SK-N-SH (cell line): Measurements from ENCODE around the gene PPP1R16B. TPM values are rescaled to one million over a fixed set of nuclear protein-coding genes. Genes with fewer than 3 reads are reported as not detected.

Source experiments
- CTCF ChIA-PET: fragments of 300-600, 350-600 bp; formaldehyde crosslinking; extraction: SDS; loops from one replicate; lab custom pipeline; 2021; lab: Yijun Ruan, JAX
- POLR2A ChIA-PET: fragments of 350-600 bp; sonication (Branson Sonifier 250); formaldehyde crosslinking; extraction: SDS; loops from one replicate; lab custom pipeline; 2020; ENCODE audit warnings: antibody characterized with exemption, inconsistent platforms; lab: Yijun Ruan, JAX
- DNase-seq: peaks from one replicate; pipeline ENCODE4 v3.0.0; 2012
- H2AFZ ChIP-seq: fragments of 200-600 bp; sonication (generic); 2 replicates; pipeline ENCODE4 v1.8.1; 2016; ENCODE audit warnings: antibody characterized with exemption, mild to moderate bottlenecking, low read depth
- H3F3A ChIP-seq: fragments of 200-600 bp; sonication (generic); replicated peaks from 2 replicates; pipeline ENCODE3; 2016; ENCODE audit warnings: antibody characterized with exemption, mild to moderate bottlenecking; ENCODE audit not compliant: insufficient read depth
- H3K27ac ChIP-seq, 2 experiments: fragments of 200-500 bp in 1 of 2; fragments of 200-600 bp in 1 of 2; sonication (Bioruptor generic) in 1 of 2; sonication (generic), shearing (Covaris generic) in 1 of 2; 2 replicates each; pipeline versions ENCODE4 v1.5.1 to v1.6.1; 2014 to 2016; ENCODE audit warnings: low read depth in 2 of 2, inconsistent platforms in 1 of 2, low read length in 1 of 2, mild to moderate bottlenecking in 1 of 2, mixed read lengths in 1 of 2
- H3K27me3 ChIP-seq: fragments of 200-600 bp; sonication (generic), shearing (Covaris generic); 2 replicates; pipeline ENCODE4 v1.6.1; 2016; ENCODE audit warnings: mixed run types; ENCODE audit not compliant: insufficient read depth
- H3K36me3 ChIP-seq, 2 experiments: fragments of 200-500 bp in 1 of 2; fragments of 200-600 bp in 1 of 2; sonication (Bioruptor generic) in 1 of 2; sonication (generic) in 1 of 2; replicated peaks in 1 of 2; 2 replicates each; pipeline versions ENCODE3 to v1.5.1; 2014 to 2016; ENCODE audit warnings: low read length in 1 of 2, mild to moderate bottlenecking in 1 of 2; ENCODE audit not compliant: insufficient read depth in 2 of 2, control insufficient read depth in 1 of 2
- H3K4me1 ChIP-seq, 2 experiments: fragments of 200-500 bp in 1 of 2; fragments of 200-600 bp in 1 of 2; sonication (Bioruptor generic) in 1 of 2; sonication (generic), shearing (Covaris generic) in 1 of 2; 2 replicates each; pipeline versions ENCODE4 v1.5.1 to v1.6.1; 2014 to 2016; ENCODE audit warnings: low read depth in 1 of 2, low read length in 1 of 2, mixed run types in 1 of 2; ENCODE audit not compliant: insufficient read depth in 2 of 2, control insufficient read depth in 1 of 2
- H3K4me2 ChIP-seq: fragments of 200-600 bp; sonication (generic), shearing (Covaris generic); 2 replicates; pipeline ENCODE4 v1.6.1; 2017; ENCODE audit warnings: mixed run types
- H3K4me3 ChIP-seq, 2 experiments: fragments of 200-500 bp in 1 of 2; fragments of 200-600 bp in 1 of 2; sonication (Bioruptor generic) in 1 of 2; sonication (generic), shearing (Covaris generic) in 1 of 2; 2 replicates each; pipeline versions ENCODE4 v1.5.1 to v1.8.1; 2014 to 2016; ENCODE audit warnings: low read depth in 2 of 2, inconsistent platforms in 1 of 2, low read length in 1 of 2, mild to moderate bottlenecking in 1 of 2, mixed read lengths in 1 of 2, moderate library complexity in 1 of 2
- H3K79me2 ChIP-seq: fragments of 200-600 bp; sonication (generic); 2 replicates; pipeline ENCODE4 v1.8.1; 2017; ENCODE audit warnings: mild to moderate bottlenecking; ENCODE audit not compliant: insufficient read depth
- H3K9ac ChIP-seq: fragments of 200-600 bp; sonication (generic); 2 replicates; pipeline ENCODE4 v1.6.1; 2017; ENCODE audit warnings: mixed run types
- H3K9me2 ChIP-seq: fragments of 200-600 bp; sonication (generic); 2 replicates; pipeline ENCODE4 v1.6.1; 2017; ENCODE audit warnings: mixed run types
- H3K9me3 ChIP-seq: fragments of 200-600 bp; sonication (generic); 2 replicates; pipeline ENCODE4 v1.6.1; 2017; ENCODE audit warnings: mixed run types, mild to moderate bottlenecking, moderate library complexity
- H4K20me1 ChIP-seq: fragments of 200-600 bp; sonication (generic); 2 replicates; pipeline ENCODE4 v1.6.1; 2017; ENCODE audit warnings: mild to moderate bottlenecking, mixed run types; ENCODE audit not compliant: insufficient read depth
- JUND ChIP-seq: IDR thresholded peaks from 2 replicates; pipeline ENCODE4 v1.4.0; 2012
- MEF2A ChIP-seq: IDR thresholded peaks from 2 replicates; pipeline ENCODE4 v1.4.0; 2012; ENCODE audit warnings: low read depth, borderline replicate concordance
- NFIC ChIP-seq: IDR thresholded peaks from 2 replicates; pipeline ENCODE4 v1.4.0; 2012; ENCODE audit warnings: borderline replicate concordance
- RXRA ChIP-seq: IDR thresholded peaks from 2 replicates; pipeline ENCODE4 v1.4.0; 2012; ENCODE audit warnings: low read depth, mild to moderate bottlenecking, borderline replicate concordance
- YY1 ChIP-seq: IDR thresholded peaks from 2 replicates; pipeline ENCODE4 v1.4.0; 2012; ENCODE audit warnings: low read depth, mild to moderate bottlenecking
- WGBS: methylation state at CpG from one replicate; pipeline ENCODE4 v1.1.6; 2017; ENCODE audit warnings: low lambda C conversion rate; 5-methylcytosine and 5-hydroxymethylcytosine counted together
- polyA plus RNA-seq, 3 experiments: library from polyadenylated mRNA; depleted of rRNA; stranded (reverse); fragments of >200 nt; gene quantifications; 2 replicates each; pipeline ENCODE4 v1.2.3, GENCODE V29; 2012
- TF ChIP-seq, protein P1 (sequence below): IDR thresholded peaks from 2 replicates; pipeline ENCODE4 v1.4.0; 2012; ENCODE audit warnings: low read depth
- TF ChIP-seq, protein P2 (sequence below): IDR thresholded peaks from 2 replicates; pipeline ENCODE4 v1.4.0; 2012; ENCODE audit warnings: low read depth, borderline replicate concordance
- TF ChIP-seq, protein P3 (sequence below): IDR thresholded peaks from 2 replicates; pipeline ENCODE4 v1.6.1; 2012; ENCODE audit warnings: mild to moderate bottlenecking, low read depth, low read length, moderate library complexity
- TF ChIP-seq, protein P4 (sequence below): fragments of 200-600 bp; sonication (generic); IDR thresholded peaks from 2 replicates; pipeline ENCODE4 v1.6.1; 2017; ENCODE audit warnings: antibody characterized with exemption, mild to moderate bottlenecking, moderate library complexity

PPP1R16B gene
- polyA plus RNA-seq, 1 of the 3 experiments (the other 2 are of a cell fraction), result 0.28 TPM

DNA sequence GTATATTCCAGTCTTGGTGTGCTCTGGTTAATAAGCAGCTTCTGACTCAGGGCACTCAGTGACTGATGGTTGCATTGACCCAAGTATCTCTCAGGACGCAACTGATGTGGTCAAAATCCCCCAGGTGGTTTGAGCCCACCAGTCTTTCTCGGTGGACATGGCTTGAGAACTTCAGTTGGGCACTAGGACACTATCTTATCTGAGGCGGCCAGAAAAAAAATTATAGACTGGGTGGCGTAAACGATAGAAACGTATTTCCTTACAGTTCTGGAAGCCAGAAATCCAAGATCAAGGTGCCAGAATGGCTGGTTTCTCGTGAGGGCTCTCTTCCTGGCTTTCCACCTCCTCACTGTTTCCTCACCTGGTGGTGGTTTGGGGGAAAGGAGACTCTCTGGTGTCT, 52.2 kb downstream of the PPP1R16B start:
- CTCF ChIA-PET, result interaction anchor here (1.2 kb wide), 1 partner anchor 19 kb away, joined by 3 read pairs; no protein-coding TSS in a partner anchor
- no peak overlapping the region for H3K4me2 ChIP-seq
- H3K9me3 ChIP-seq, result no peaks in the 10 kb centered on the region
- 60% methylated on average over 7 of the region's 7 CpGs for WGBS
- peaks cover 0 to 26% of the 10 kb centered on the region in 2 experiments; a peak in 1 of 4 replicates for H3K4me1 ChIP-seq
- H3F3A ChIP-seq, result no peaks in the 10 kb centered on the region
- no peak overlapping the region for H3K4me3 ChIP-seq
- POLR2A ChIA-PET, result no interaction called here
- no peak overlapping the region for H3K27ac ChIP-seq
- H3K9ac ChIP-seq, result no peak overlapping the region
- H4K20me1 ChIP-seq, result no peaks in the 10 kb centered on the region
- no peaks in the 10 kb centered on the region for H3K9me2 ChIP-seq
- H3K79me2 ChIP-seq, result no peaks in the 10 kb centered on the region
- H3K27me3 ChIP-seq, result no peaks in the 10 kb centered on the region
- no peak overlapping the region for H2AFZ ChIP-seq
- DNase-seq, result no peak
- TF ChIP-seq YY1, result no peak
- TF ChIP-seq, protein P1, sequence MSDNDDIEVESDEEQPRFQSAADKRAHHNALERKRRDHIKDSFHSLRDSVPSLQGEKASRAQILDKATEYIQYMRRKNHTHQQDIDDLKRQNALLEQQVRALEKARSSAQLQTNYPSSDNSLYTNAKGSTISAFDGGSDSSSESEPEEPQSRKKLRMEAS, result no peak
- TF ChIP-seq, protein P2, sequence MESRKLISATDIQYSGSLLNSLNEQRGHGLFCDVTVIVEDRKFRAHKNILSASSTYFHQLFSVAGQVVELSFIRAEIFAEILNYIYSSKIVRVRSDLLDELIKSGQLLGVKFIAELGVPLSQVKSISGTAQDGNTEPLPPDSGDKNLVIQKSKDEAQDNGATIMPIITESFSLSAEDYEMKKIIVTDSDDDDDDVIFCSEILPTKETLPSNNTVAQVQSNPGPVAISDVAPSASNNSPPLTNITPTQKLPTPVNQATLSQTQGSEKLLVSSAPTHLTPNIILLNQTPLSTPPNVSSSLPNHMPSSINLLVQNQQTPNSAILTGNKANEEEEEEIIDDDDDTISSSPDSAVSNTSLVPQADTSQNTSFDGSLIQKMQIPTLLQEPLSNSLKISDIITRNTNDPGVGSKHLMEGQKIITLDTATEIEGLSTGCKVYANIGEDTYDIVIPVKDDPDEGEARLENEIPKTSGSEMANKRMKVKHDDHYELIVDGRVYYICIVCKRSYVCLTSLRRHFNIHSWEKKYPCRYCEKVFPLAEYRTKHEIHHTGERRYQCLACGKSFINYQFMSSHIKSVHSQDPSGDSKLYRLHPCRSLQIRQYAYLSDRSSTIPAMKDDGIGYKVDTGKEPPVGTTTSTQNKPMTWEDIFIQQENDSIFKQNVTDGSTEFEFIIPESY, result no peak
- TF ChIP-seq, protein P3, sequence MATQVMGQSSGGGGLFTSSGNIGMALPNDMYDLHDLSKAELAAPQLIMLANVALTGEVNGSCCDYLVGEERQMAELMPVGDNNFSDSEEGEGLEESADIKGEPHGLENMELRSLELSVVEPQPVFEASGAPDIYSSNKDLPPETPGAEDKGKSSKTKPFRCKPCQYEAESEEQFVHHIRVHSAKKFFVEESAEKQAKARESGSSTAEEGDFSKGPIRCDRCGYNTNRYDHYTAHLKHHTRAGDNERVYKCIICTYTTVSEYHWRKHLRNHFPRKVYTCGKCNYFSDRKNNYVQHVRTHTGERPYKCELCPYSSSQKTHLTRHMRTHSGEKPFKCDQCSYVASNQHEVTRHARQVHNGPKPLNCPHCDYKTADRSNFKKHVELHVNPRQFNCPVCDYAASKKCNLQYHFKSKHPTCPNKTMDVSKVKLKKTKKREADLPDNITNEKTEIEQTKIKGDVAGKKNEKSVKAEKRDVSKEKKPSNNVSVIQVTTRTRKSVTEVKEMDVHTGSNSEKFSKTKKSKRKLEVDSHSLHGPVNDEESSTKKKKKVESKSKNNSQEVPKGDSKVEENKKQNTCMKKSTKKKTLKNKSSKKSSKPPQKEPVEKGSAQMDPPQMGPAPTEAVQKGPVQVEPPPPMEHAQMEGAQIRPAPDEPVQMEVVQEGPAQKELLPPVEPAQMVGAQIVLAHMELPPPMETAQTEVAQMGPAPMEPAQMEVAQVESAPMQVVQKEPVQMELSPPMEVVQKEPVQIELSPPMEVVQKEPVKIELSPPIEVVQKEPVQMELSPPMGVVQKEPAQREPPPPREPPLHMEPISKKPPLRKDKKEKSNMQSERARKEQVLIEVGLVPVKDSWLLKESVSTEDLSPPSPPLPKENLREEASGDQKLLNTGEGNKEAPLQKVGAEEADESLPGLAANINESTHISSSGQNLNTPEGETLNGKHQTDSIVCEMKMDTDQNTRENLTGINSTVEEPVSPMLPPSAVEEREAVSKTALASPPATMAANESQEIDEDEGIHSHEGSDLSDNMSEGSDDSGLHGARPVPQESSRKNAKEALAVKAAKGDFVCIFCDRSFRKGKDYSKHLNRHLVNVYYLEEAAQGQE, result no peak
- TF ChIP-seq, protein P4, sequence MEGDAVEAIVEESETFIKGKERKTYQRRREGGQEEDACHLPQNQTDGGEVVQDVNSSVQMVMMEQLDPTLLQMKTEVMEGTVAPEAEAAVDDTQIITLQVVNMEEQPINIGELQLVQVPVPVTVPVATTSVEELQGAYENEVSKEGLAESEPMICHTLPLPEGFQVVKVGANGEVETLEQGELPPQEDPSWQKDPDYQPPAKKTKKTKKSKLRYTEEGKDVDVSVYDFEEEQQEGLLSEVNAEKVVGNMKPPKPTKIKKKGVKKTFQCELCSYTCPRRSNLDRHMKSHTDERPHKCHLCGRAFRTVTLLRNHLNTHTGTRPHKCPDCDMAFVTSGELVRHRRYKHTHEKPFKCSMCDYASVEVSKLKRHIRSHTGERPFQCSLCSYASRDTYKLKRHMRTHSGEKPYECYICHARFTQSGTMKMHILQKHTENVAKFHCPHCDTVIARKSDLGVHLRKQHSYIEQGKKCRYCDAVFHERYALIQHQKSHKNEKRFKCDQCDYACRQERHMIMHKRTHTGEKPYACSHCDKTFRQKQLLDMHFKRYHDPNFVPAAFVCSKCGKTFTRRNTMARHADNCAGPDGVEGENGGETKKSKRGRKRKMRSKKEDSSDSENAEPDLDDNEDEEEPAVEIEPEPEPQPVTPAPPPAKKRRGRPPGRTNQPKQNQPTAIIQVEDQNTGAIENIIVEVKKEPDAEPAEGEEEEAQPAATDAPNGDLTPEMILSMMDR, result no peak
- TF ChIP-seq NFIC, result no peak
- no peak for TF ChIP-seq RXRA
- TF ChIP-seq JUND, result no peak
- no peak for TF ChIP-seq MEF2A
- H3K36me3 ChIP-seq, result no peaks in the 10 kb centered on the region
